Adipose tissue (tissue), 3 donors: ENCODE results near the gene GPS1. TPM values are rescaled to one million over a fixed set of nuclear protein-coding genes. Genes with fewer than 3 reads are reported as not detected.

Source experiments
- H3K27ac ChIP-seq: one replicate; pipeline ENCODE4 v1.5.1; 2013; ENCODE audit warnings: low read depth, low read length
- WGBS, 3 donors: extraction: QIAGEN DNeasy Blood & Tissue Kit; methylation state at CpG; one replicate each; pipeline ENCODE4 v1.1.7; 2013; 5-methylcytosine and 5-hydroxymethylcytosine counted together
- polyA plus RNA-seq, 3 donors: library from polyadenylated mRNA; stranded (reverse); fragments of 200-250 nt; gene quantifications; one replicate each; pipeline ENCODE4 v1.2.3, GENCODE V29; 2013
- donor health status: healthy with polysubstance abuse.
- donor health status: Bipolar disorder and iron deficiency.
- donor health status: healthy.

GPS1 gene
- 10 to 100 TPM; 58.9 to 89.2 (median 77.5) TPM for polyA plus RNA-seq

DNA sequence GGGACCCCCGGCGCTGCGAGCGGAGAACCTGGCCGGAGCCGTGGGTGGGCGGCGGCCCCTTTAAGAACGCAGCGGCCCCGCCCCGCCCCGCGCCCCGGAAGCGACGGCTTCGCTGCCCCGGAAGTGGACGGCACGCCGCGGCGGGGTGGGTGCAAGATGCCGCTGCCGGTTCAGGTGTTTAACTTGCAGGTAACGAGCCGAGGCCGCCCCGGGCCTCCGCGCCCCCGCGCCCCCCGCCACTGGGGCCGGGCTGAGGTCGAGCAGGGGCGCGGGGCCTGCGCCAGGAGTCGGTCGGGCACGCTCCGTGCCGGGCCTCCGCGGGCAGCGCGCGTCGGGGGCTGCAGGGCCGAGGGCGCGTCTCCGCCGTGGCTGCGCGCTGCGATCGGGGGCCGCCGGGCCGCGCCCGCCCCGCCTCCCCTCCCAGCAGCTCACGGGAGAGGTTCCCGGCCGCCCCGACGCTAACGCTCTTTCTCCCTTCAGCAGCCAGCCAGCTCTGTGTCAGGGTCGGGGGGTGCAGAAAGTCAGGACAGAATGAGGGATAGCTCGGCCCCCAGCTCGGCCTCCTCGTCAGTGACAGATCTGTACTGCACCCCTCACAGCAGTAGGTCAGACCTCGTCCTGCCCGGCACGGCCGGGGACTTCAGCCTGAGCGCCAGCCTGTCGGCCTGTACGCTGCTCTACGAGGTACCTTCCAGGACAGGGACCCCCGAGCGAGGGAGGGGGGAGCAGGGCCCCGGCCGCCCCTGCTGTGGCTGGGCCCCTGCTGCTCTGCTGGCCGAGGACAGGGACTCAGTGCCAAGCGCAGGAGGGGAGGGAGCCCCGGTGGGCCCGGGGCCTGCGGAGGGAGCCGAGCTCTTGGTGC is at the start of gene GPS1, which contains the start of gene RFNG:
GPS1 (plus strand) TSS at position 123 of the 862 bp plus-strand sequence; CDS start at position 157, 34 bp downstream.
RFNG (minus strand) TSS at position 36 of the 862 bp plus-strand sequence. CDS start 45 bp downstream, outside the sequence.
- 0 to 1% (median 1%) methylated on average over 56 to 93 of the region's 94 CpGs for WGBS, 3 donors
- no peak within 1 kb of the TSS for H3K27ac ChIP-seq

GRCh38 chr17:82003411-82004381 is 48.0 kb upstream of the GPS1 start:
- 56 to 80% (median 65%) methylated on average over 53 of the region's 53 CpGs for WGBS, 3 donors
- no peak overlapping the region for H3K27ac ChIP-seq

GRCh38 chr17:82004517-82005455 is 46.9 kb upstream of the GPS1 start:
- 88 to 93% (median 88%) methylated on average over 39 to 41 of the region's 41 CpGs for WGBS, 3 donors

GRCh38 chr17:82005701-82006348 is 45.9 kb upstream of the GPS1 start:
- H3K27ac ChIP-seq, result no peak overlapping the region
- 82 to 91% (median 88%) methylated on average over 26 to 30 of the region's 30 CpGs for WGBS, 3 donors

More at GRCh38 chr17:82004517-82005455, 46.9 kb upstream of the GPS1 start:
- no peak overlapping the region for H3K27ac ChIP-seq

DNA sequence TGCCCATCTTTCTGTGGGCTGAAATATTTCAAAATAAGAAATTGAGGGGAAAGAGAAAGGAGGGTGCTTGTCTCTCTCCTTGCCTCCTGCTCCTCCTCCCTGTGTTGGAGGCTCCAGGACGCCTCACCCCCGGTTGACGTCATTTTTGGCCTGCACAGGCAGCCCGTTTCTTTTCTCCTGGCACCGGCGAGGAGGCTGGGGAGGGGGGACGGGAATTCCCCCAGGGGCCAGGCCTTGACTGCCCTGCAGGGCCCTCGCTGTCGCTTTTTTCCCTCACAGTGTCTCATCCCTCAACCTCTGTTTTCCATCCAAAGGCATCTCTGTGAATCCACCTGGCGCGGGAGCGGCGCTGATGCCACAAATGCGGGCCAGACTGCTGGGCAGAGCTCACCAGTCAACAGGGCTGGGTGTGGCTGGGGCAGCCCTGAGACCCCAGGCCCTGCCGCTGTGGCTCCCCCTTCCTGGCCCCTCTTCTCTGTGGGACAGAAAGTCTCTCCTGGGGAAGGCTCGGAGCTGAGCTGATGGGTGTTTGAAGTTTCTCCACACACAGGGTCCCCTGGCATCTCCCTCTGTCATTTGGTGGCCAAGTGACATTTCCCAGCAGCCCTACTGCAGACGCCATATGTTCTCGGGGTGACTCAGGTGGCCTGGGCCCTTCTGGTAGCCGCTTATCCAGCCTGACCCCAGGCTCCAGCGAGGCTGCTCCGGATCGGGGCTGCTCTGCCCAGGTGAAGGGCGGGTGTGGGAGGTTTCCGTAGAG is 45.0 kb upstream of the GPS1 start:
- no peak overlapping the region for H3K27ac ChIP-seq
- 78 to 85% (median 81%) methylated on average over 22 to 24 of the region's 24 CpGs for WGBS, 3 donors

- 83 to 91% (median 86%) methylated on average over 6 of the region's 6 CpGs for WGBS, 3 donors
- H3K27ac ChIP-seq, result no peak overlapping the region
Observed at GRCh38 chr17:82007228-82007494, 44.5 kb upstream of the GPS1 start.

GRCh38 chr17:82007495-82008257 is 44.0 kb upstream of the GPS1 start:
- WGBS, 3 donors, result 86 to 90% (median 90%) methylated on average over 28 to 30 of the region's 30 CpGs
- no peak overlapping the region for H3K27ac ChIP-seq

GRCh38 chr17:82008258-82008940 is 43.3 kb upstream of the GPS1 start:
- no peak overlapping the region for H3K27ac ChIP-seq
- 85 to 91% (median 91%) methylated on average over 23 to 26 of the region's 26 CpGs for WGBS, 3 donors

DNA sequence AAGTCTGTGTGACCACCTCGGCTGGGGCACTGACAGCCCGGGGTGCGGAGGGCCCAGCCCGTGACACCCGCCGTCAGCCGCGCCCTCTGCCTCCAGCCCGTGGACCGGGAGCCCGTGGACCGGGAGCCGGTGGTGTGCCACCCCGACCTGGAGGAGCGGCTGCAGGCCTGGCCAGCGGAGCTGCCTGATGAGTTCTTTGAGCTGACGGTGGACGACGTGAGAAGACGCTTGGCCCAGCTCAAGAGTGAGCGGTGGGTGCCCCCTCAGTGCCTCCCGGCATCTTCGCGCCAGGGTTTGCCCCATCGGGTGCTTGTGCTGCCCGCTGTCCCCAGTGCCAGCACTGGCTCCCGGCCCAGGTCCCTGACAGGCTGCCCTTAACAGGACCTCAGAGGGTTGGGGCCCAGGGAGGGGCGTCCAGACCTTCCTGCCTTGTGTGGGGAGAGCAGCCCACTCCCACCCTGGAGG is 42.7 kb upstream of the GPS1 start:
- H3K27ac ChIP-seq, result no peak overlapping the region
- WGBS, 3 donors, result 89 to 93% (median 90%) methylated on average over 23 to 28 of the region's 28 CpGs

GRCh38 chr17:82009413-82009812 is 42.3 kb upstream of the GPS1 start:
- no peak overlapping the region for H3K27ac ChIP-seq

GRCh38 chr17:82010575-82011525 is 40.8 kb upstream of the GPS1 start:
- WGBS, 3 donors, result 93 to 95% (median 94%) methylated on average over 37 to 39 of the region's 39 CpGs
- H3K27ac ChIP-seq, result no peak overlapping the region

More at GRCh38 chr17:82009413-82009812, 42.3 kb upstream of the GPS1 start:
- 80 to 89% (median 83%) methylated on average over 15 of the region's 15 CpGs for WGBS, 3 donors

DNA sequence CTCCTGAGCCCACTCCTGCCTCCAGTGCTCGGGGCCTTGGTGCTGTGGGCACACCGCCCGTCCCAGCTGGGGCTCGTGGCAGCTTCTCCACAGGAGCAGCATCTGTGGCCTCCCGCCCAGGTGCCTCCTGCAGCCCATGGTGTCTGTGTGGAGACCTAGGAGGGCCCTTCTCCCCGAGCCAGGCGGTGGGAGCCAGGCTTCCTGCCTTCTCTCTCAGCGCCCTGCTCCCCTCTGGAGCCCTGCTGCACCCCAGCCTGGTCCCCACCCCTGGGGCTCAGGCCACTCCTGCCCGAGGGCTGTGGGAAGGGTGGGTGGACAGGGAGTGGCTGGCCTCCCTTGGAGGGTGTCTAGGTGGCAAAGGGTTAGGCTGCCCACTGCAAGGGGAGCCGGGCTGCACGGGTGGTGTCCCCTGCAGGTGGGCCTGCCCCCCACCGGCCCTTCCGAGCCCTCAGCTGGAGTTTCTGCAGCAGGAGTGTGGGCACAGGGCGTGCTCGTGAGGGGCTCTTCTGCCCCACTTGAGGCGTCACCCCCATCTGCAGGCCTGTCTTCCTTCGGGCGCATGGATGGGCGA is 40.0 kb upstream of the GPS1 start:
- no peak overlapping the region for H3K27ac ChIP-seq

GRCh38 chr17:82012261-82012639 is 39.4 kb upstream of the GPS1 start:
- WGBS, 3 donors, result 71 to 76% (median 74%) methylated on average over 19 to 20 of the region's 20 CpGs

More for the DNA sequence above, 40.0 kb upstream of the GPS1 start:
- 91 to 94% (median 94%) methylated on average over 13 to 19 of the region's 19 CpGs for WGBS, 3 donors

DNA sequence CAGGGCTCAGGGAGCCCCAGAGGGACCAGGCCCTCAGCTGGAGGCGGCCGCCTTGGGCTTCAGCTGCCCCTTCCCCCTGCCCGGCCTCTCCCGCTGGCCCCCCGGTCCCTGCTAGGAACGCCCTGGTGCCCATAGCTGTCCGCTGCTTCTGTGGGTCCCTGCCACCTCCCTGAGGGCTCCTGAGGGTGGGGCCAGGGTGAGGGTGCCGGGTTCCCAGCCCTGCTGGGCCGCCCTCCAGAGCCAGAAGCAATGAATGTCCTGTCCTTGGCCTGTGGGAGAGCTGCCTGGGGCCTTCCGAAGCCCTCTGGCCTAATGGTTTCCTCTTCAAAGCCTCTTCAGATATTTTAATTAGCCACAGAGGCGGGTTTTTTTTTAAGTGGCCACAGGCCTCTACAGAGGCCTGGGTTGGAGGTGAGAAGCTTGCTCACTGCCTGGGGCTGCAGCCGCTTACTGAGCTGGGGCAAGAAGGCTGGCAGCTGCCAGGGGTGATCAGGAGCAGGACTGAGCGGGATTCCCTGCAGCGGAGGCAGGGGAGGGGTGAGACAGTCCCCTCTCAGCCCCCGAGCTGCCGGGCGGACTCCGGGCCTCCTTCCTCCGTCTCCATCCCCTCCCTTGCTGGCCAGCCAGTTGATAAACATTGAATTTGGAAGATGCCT is 38.9 kb upstream of the GPS1 start:
- WGBS, 3 donors, result 82 to 88% (median 85%) methylated on average over 15 to 19 of the region's 19 CpGs
- H3K27ac ChIP-seq, result no peak overlapping the region

More at GRCh38 chr17:82012261-82012639, 39.4 kb upstream of the GPS1 start:
- no peak overlapping the region for H3K27ac ChIP-seq
